HepG2 (cell line): ENCODE data around the gene PRMT5. TPM values are rescaled to one million over a fixed set of nuclear protein-coding genes. Genes with fewer than 3 reads are reported as not detected.

Experiments used
- BRCA1 ChIP-seq: sonication (generic); formaldehyde crosslinking; IDR thresholded peaks from 2 replicates; pipeline ENCODE4 v1.4.0; 2020; ENCODE audit warnings: missing genetic modification reagents
- KDM5B ChIP-seq: sonication (generic); formaldehyde crosslinking; IDR thresholded peaks from 2 replicates; pipeline ENCODE4 v1.4.0; 2020; ENCODE audit warnings: missing genetic modification reagents, mild to moderate bottlenecking, borderline replicate concordance
- MXI1 ChIP-seq: IDR thresholded peaks from 3 replicates; pipeline ENCODE4 v1.6.1; 2012; ENCODE audit warnings: low read depth, low read length, inconsistent platforms, borderline replicate concordance
- NPAS2 ChIP-seq: sonication (generic); formaldehyde crosslinking; IDR thresholded peaks from 2 replicates; pipeline ENCODE4 v1.8.0; 2022; ENCODE audit warnings: mild to moderate bottlenecking, missing genetic modification reagents, borderline replicate concordance
- ZBTB38 ChIP-seq: sonication (generic); formaldehyde crosslinking; IDR thresholded peaks from 2 replicates; pipeline ENCODE4 v1.5.1; 2020; ENCODE audit warnings: mild to moderate bottlenecking, missing genetic modification reagents
- ZNF136 ChIP-seq: sonication (generic); formaldehyde crosslinking; IDR thresholded peaks from 2 replicates; pipeline ENCODE4 v1.8.1; 2022; ENCODE audit warnings: low read depth, mild to moderate bottlenecking, moderate library complexity, missing genetic modification reagents
- ZNF367 ChIP-seq: sonication (generic); formaldehyde crosslinking; IDR thresholded peaks from 2 replicates; pipeline ENCODE4 v1.4.0; 2020; ENCODE audit warnings: missing genetic modification reagents, borderline replicate concordance
- ZNF460 ChIP-seq: sonication (generic); formaldehyde crosslinking; IDR thresholded peaks from 2 replicates; pipeline ENCODE4 v1.5.1; 2020; ENCODE audit warnings: missing genetic modification reagents, mild to moderate bottlenecking, borderline replicate concordance
- ZNF629 ChIP-seq: sonication (generic); formaldehyde crosslinking; conservative IDR thresholded peaks from 2 replicates; pipeline ENCODE4 v1.5.0; 2020; ENCODE audit warnings: missing genetic modification reagents
- ZNF776 ChIP-seq: sonication (generic); formaldehyde crosslinking; IDR thresholded peaks from 2 replicates; pipeline ENCODE4 v1.4.0; 2020; ENCODE audit warnings: mild to moderate bottlenecking, missing genetic modification reagents
- ZNF788 ChIP-seq: sonication (generic); formaldehyde crosslinking; IDR thresholded peaks from 2 replicates; pipeline ENCODE4 v1.5.0; 2020; ENCODE audit warnings: mild to moderate bottlenecking, missing genetic modification reagents, borderline replicate concordance
- ZNF83 ChIP-seq: sonication (generic); formaldehyde crosslinking; IDR thresholded peaks from 2 replicates; pipeline ENCODE4 v1.4.0; 2020; ENCODE audit warnings: missing genetic modification reagents, mild to moderate bottlenecking, borderline replicate concordance
- ZSCAN22 ChIP-seq: sonication (generic); formaldehyde crosslinking; IDR thresholded peaks from 2 replicates; pipeline ENCODE4 v1.4.0; 2020; ENCODE audit warnings: mild to moderate bottlenecking, missing genetic modification reagents
- polyA plus RNA-seq, 8 experiments: library from polyadenylated mRNA; depleted of rRNA in 3 of 8; stranded (reverse) in 7 of 8; unstranded in 1 of 8; fragments of >200 nt; fragmentation: Illumina TruSeq in 4 of 8; extraction: Trizol in 4 of 8; gene quantifications; 2 replicates each; pipeline versions ENCODE4 v1.2.1 to v1.2.3, GENCODE V29; 2011 to 2016; ENCODE audit warnings: low read depth in 4 of 8, missing spikeins in 1 of 8, mixed read lengths in 1 of 8; ENCODE audit not compliant: insufficient read depth in 1 of 8
- total RNA-seq, 5 experiments: library from RNA; depleted of rRNA; stranded (reverse); fragments of >200 nt; fragmentation: Illumina TruSeq; extraction: Trizol; gene quantifications; 2 replicates each; pipeline ENCODE4 v1.2.3, GENCODE V29; 2016; ENCODE audit warnings: low read depth in 1 of 5
- TF ChIP-seq, protein P1 (sequence below): sonication (generic); formaldehyde crosslinking; IDR thresholded peaks from 2 replicates; pipeline ENCODE4 v1.8.1; 2023; ENCODE audit warnings: mild to moderate bottlenecking, missing genetic modification reagents
- TF ChIP-seq, protein P2 (sequence below): sonication (generic); formaldehyde crosslinking; IDR thresholded peaks from 2 replicates; pipeline ENCODE4 v1.8.0; 2023; ENCODE audit warnings: mild to moderate bottlenecking, missing genetic modification reagents
- TF ChIP-seq, protein P3 (sequence below): sonication (generic); formaldehyde crosslinking; IDR thresholded peaks from 2 replicates; pipeline ENCODE4 v1.8.1; 2022; ENCODE audit warnings: low read depth, mild to moderate bottlenecking, missing genetic modification reagents
- TF ChIP-seq, protein P4 (sequence below), 2 experiments: sonication (generic) in 1 of 2; formaldehyde crosslinking in 1 of 2; IDR thresholded peaks; 2 replicates each; pipeline versions ENCODE4 v1.5.1 to v1.6.1; 2011 to 2020; ENCODE audit warnings: borderline replicate concordance in 1 of 2, low read depth in 1 of 2, low read length in 1 of 2, mild to moderate bottlenecking in 1 of 2, missing genetic modification reagents in 1 of 2, moderate library complexity in 1 of 2

PRMT5 gene
- total and polyA plus RNA-seq, 2 of the 13 experiments (the other 11 are each of a cell fraction or from before 2014, with no cell fraction given), result 210 to 354 TPM

DNA sequence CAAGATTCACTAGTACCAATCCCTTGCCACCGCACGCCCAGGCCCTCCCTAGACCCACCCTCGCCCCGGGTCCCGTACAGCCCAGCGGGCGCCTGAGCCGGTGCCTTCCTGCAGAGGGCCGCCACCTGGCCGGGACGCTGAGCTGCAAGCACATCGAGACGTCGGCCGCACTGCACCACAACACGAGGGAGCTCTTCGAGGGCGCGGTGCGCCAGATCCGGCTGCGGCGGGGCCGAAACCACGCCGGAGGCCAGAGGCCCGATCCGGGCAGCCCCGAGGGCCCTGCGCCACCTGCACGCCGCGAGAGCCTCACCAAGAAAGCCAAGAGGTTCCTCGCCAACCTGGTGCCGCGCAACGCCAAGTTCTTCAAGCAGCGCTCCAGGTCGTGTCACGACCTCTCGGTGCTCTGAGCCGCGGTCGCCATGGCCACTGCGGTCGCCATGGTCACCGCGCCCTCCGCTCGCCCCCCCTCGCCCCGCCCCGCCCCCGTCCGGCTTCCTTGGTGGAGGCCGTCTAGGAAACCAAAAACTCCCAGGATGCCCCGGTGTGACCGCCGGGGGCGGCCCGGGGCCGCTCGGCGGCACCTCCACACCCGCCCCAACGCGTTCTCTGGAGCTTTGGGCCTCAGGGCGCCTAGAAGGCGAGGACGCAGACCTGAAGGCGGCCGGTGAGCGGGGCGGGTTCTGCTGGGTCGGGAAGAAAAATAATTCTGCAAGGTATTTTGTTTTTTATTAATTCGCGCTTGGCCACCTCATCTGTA is 42.5 kb downstream of the PRMT5 start (continued):
- TF ChIP-seq KDM5B (CRISPR knock-in tag), result peak; percentile 51; the same call in 1 of the 2 replicates
- TF ChIP-seq, protein P1, sequence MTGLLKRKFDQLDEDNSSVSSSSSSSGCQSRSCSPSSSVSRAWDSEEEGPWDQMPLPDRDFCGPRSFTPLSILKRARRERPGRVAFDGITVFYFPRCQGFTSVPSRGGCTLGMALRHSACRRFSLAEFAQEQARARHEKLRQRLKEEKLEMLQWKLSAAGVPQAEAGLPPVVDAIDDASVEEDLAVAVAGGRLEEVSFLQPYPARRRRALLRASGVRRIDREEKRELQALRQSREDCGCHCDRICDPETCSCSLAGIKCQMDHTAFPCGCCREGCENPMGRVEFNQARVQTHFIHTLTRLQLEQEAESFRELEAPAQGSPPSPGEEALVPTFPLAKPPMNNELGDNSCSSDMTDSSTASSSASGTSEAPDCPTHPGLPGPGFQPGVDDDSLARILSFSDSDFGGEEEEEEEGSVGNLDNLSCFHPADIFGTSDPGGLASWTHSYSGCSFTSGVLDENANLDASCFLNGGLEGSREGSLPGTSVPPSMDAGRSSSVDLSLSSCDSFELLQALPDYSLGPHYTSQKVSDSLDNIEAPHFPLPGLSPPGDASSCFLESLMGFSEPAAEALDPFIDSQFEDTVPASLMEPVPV (CRISPR knock-in tag), result no peak
- no peak for TF ChIP-seq ZNF629 (CRISPR knock-in tag)
- no peak for TF ChIP-seq MXI1
- peak; percentile 59; the same call in 1 of the 2 replicates for TF ChIP-seq ZBTB38
- no peak for TF ChIP-seq ZNF83
- peak; percentile 42; the same call in 1 of the 2 replicates for TF ChIP-seq ZNF776
- no peak for TF ChIP-seq ZSCAN22 (CRISPR knock-in tag)
- no peak for TF ChIP-seq ZNF788 (CRISPR knock-in tag)
- no peak for TF ChIP-seq BRCA1 (CRISPR knock-in tag)
- TF ChIP-seq ZNF460 (CRISPR knock-in tag), result no peak
- TF ChIP-seq, protein P2, sequence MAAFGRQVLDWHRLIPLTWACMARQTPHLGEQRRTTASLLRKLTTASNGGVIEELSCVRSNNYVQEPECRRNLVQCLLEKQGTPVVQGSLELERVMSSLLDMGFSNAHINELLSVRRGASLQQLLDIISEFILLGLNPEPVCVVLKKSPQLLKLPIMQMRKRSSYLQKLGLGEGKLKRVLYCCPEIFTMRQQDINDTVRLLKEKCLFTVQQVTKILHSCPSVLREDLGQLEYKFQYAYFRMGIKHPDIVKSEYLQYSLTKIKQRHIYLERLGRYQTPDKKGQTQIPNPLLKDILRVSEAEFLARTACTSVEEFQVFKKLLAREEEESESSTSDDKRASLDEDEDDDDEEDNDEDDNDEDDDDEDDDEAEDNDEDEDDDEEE (CRISPR knock-in tag), result no peak
- TF ChIP-seq, protein P3, sequence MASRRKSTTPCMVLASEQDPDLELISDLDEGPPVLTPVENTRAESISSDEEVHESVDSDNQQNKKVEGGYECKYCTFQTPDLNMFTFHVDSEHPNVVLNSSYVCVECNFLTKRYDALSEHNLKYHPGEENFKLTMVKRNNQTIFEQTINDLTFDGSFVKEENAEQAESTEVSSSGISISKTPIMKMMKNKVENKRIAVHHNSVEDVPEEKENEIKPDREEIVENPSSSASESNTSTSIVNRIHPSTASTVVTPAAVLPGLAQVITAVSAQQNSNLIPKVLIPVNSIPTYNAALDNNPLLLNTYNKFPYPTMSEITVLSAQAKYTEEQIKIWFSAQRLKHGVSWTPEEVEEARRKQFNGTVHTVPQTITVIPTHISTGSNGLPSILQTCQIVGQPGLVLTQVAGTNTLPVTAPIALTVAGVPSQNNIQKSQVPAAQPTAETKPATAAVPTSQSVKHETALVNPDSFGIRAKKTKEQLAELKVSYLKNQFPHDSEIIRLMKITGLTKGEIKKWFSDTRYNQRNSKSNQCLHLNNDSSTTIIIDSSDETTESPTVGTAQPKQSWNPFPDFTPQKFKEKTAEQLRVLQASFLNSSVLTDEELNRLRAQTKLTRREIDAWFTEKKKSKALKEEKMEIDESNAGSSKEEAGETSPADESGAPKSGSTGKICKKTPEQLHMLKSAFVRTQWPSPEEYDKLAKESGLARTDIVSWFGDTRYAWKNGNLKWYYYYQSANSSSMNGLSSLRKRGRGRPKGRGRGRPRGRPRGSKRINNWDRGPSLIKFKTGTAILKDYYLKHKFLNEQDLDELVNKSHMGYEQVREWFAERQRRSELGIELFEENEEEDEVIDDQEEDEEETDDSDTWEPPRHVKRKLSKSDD, result no peak
- TF ChIP-seq ZNF136 (CRISPR knock-in tag), result no peak
- TF ChIP-seq NPAS2, result no peak
- TF ChIP-seq, protein P4, sequence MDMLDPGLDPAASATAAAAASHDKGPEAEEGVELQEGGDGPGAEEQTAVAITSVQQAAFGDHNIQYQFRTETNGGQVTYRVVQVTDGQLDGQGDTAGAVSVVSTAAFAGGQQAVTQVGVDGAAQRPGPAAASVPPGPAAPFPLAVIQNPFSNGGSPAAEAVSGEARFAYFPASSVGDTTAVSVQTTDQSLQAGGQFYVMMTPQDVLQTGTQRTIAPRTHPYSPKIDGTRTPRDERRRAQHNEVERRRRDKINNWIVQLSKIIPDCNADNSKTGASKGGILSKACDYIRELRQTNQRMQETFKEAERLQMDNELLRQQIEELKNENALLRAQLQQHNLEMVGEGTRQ (IDR thresholded peaks at IDR 0.05; ENCODE audit: low read depth, low read length), result no peak
- TF ChIP-seq, protein P4 (CRISPR knock-in tag; IDR thresholded peaks at IDR 0.05; ENCODE audit: borderline replicate concordance), result no peak
- no peak for TF ChIP-seq ZNF367 (CRISPR knock-in tag)
